Stimulated activated CD4-positive, alpha-beta T cell treated with anti-CD3 and anti-CD28 coated beads, Interleukin-2, amount 100 ng/mL, for 48 hours (primary cell): ENCODE results near the gene NCKAP5.

ENCODE experiments used
- DNase-seq, 2 donors: peaks; one replicate each; pipeline ENCODE4 v3.0.0-alpha.2; 2020

Gene NCKAP5

GRCh38 chr2:132772340-132772739, 795.9 kb downstream of the NCKAP5 start:
- DNase-seq: no peak

GRCh38 chr2:132766573-132766972, 801.7 kb downstream of the NCKAP5 start:
- no peak for DNase-seq

GRCh38 chr2:132761437-132761836, 806.8 kb downstream of the NCKAP5 start:
- no peak for DNase-seq

- no peak for DNase-seq
Observed at GRCh38 chr2:132760971-132761370, 807.3 kb downstream of the NCKAP5 start.

- DNase-seq: no peak
Observed at GRCh38 chr2:132760405-132760804, 807.9 kb downstream of the NCKAP5 start.

- DNase-seq: no peak
Observed at GRCh38 chr2:132758995-132759394, 809.3 kb downstream of the NCKAP5 start.

- DNase-seq: no peak
Observed at GRCh38 chr2:132757676-132758075, 810.6 kb downstream of the NCKAP5 start.

- DNase-seq: no peak
Observed at GRCh38 chr2:132757002-132757589, 811.2 kb downstream of the NCKAP5 start.

GRCh38 chr2:132754867-132755472, 813.3 kb downstream of the NCKAP5 start:
- DNase-seq: no peak

GRCh38 chr2:132754392-132754791, 813.9 kb downstream of the NCKAP5 start:
- no peak for DNase-seq

- no peak for DNase-seq
Observed at GRCh38 chr2:132752421-132753206, 815.6 kb downstream of the NCKAP5 start.

- DNase-seq: no peak
Observed at GRCh38 chr2:132751836-132752235, 816.4 kb downstream of the NCKAP5 start.

- no peak for DNase-seq
Observed at GRCh38 chr2:132750606-132751005, 817.7 kb downstream of the NCKAP5 start.

- DNase-seq: no peak
Observed at GRCh38 chr2:132747046-132747445, 821.2 kb downstream of the NCKAP5 start.

- DNase-seq: no peak
Observed at GRCh38 chr2:132741754-132742153, 826.5 kb downstream of the NCKAP5 start.

GRCh38 chr2:132740081-132740720, 828.1 kb downstream of the NCKAP5 start:
- no peak for DNase-seq

- DNase-seq: no peak
Observed at GRCh38 chr2:132738223-132738622, 830.0 kb downstream of the NCKAP5 start.

GRCh38 chr2:132736059-132736458, 832.2 kb downstream of the NCKAP5 start:
- no peak for DNase-seq

- no peak for DNase-seq
Observed at GRCh38 chr2:132734961-132735360, 833.3 kb downstream of the NCKAP5 start.

GRCh38 chr2:132733094-132733493, 835.2 kb downstream of the NCKAP5 start:
- no peak for DNase-seq

GRCh38 chr2:132732694-132733093, 835.6 kb downstream of the NCKAP5 start:
- DNase-seq: no peak

GRCh38 chr2:132731441-132731840, 836.8 kb downstream of the NCKAP5 start:
- DNase-seq: no peak

GRCh38 chr2:132730611-132731010, 837.7 kb downstream of the NCKAP5 start:
- DNase-seq: no peak

- no peak for DNase-seq
Observed at GRCh38 chr2:132729522-132729921, 838.7 kb downstream of the NCKAP5 start.
